Measurements from ENCODE around the gene CCNT1. TPM values are rescaled to one million over a fixed set of nuclear protein-coding genes. Genes with fewer than 3 reads are reported as not detected.

Gene CCNT1
- total RNA-seq = 23.9 and 35.4 TPM in 2 replicates

DNA sequence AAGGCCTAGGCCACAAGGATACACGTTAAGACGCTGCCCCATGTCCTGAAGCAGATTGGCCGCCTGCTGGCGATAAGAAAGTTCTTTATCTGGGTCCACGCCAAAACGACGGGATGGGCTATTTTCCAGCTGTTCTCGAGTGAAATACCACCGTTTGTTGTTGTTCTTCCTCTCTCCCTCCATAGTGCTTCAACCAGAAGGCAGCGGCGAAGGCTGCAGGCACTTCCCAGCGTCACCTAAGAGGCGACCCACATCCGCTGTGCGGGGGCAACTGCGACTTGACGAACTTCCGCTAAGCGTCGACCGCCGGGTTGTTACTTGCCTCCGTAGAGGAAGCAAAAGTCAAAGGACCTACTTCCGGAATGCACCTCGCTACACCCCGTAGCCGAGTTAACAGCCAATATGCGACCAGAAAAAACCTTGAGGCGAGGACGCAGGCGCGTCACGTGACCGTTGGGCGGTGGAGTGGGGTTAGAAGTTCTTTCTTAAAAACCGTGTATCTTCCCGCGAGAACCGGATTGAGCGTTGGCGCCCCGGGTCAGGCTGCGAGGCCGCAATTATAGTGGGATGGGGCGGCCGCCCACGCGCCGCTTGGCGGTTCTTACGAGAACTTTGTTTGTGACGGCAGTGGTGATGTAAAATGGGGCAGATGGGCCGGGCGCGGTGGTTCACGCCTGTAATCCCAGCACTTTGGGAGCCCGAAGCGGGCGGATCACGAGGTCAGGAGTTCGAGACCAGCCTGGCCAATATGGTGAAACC is at the start of gene CCNT1:
Gene CCNT1, minus strand, starts transcription at position 215 of the 759 bp plus-strand sequence. Its CDS starts 32 bp downstream, at position 183.

GRCh38 chr12:48681710-48682532 is 34.6 kb downstream of the CCNT1 start, which contains the start of gene KANSL2:
Gene KANSL2 (minus strand): TSS chr12:48682238. CDS start chr12:48681632, 606 bp downstream.

Small RNA genes lying within 50 kb of the gene (small RNA-seq; reads per million reads assigned to genes)
- not detected for gene MIR1291 (ENCODE audit: low replicate concordance)
- gene SNORA2A (ENCODE audit: low replicate concordance) = 2,151 reads per million, percentile 100 among the genes with 10 or more reads in this experiment
- 170 reads per million, percentile 99 among the genes with 10 or more reads in this experiment for gene SNORA2B (ENCODE audit: low replicate concordance)
- 18.2 reads per million, percentile 96 among the genes with 10 or more reads in this experiment for gene SNORA2C (ENCODE audit: low replicate concordance)

Other genes with a start within 250 kb of the CCNT1 start
- gene ANP32D, start 244.1 kb downstream of the CCNT1 start, total RNA-seq = 0.22 TPM in 1 of 2 replicates, not detected in the other
- not detected in 2 replicates for gene C12orf54, start 234.2 kb downstream of the CCNT1 start, total RNA-seq
- not detected in 2 replicates for gene OR8S1, start 191.1 kb downstream of the CCNT1 start, total RNA-seq
- gene LALBA, start 146.7 kb downstream of the CCNT1 start, total RNA-seq = not detected in 2 replicates
- 34.4 and 46.5 TPM in 2 replicates for gene KANSL2, start 34.5 kb downstream of the CCNT1 start, total RNA-seq
- 34.1 and 41.4 TPM in 2 replicates for gene ADCY6, start 72.4 kb upstream of the CCNT1 start, total RNA-seq
- gene CACNB3, start 101.8 kb upstream of the CCNT1 start, total RNA-seq = 12.0 and 33.1 TPM in 2 replicates
- gene DDX23, start 135.5 kb upstream of the CCNT1 start, total RNA-seq = 64.1 and 74.2 TPM in 2 replicates
- 0.44 TPM in 1 of 2 replicates, not detected in the other for gene RND1, start 149.2 kb upstream of the CCNT1 start, total RNA-seq
- 17.0 and 44.4 TPM in 2 replicates for gene FKBP11, start 208.8 kb upstream of the CCNT1 start, total RNA-seq
- 74.4 and 88.6 TPM in 2 replicates for gene ARF3, start 240.8 kb upstream of the CCNT1 start, total RNA-seq

All from placental pericyte (primary cell).